Liver (tissue), 9 donors: ENCODE data around the gene PKD2. TPM values are rescaled to one million over a fixed set of nuclear protein-coding genes. Genes with fewer than 3 reads are reported as not detected.

Experiments
- DNase-seq: peaks from one replicate; pipeline ENCODE4 v3.0.0-alpha.2; 2017; ENCODE audit warnings: low spot score
- H3K27ac ChIP-seq, 2 donors: one replicate each; pipeline ENCODE4 v1.7.0; 2013; ENCODE audit warnings: inconsistent platforms in 2 of 2, low read length in 2 of 2, control low read depth in 1 of 2, low read depth in 1 of 2, mild to moderate bottlenecking in 1 of 2
- H3K27me3 ChIP-seq, 4 donors: one replicate each; pipeline versions ENCODE4 v1.6.1 to v1.7.0; 2013; ENCODE audit warnings: low read length in 3 of 4, inconsistent platforms in 1 of 4, mild to moderate bottlenecking in 1 of 4, moderate library complexity in 1 of 4; ENCODE audit not compliant: control insufficient read depth in 4 of 4, insufficient read depth in 4 of 4
- H3K36me3 ChIP-seq, 4 donors: one replicate each; pipeline versions ENCODE4 v1.6.1 to v1.7.0; 2013; ENCODE audit warnings: low read length in 3 of 4, mild to moderate bottlenecking in 3 of 4, low read depth in 1 of 4, moderate library complexity in 1 of 4; ENCODE audit not compliant: control insufficient read depth in 4 of 4, insufficient read depth in 3 of 4
- H3K4me1 ChIP-seq, 4 donors: one replicate each; pipeline versions ENCODE4 v1.6.1 to v1.7.0; 2013; ENCODE audit warnings: low read length in 3 of 4, mild to moderate bottlenecking in 3 of 4, moderate library complexity in 1 of 4; ENCODE audit not compliant: control insufficient read depth in 4 of 4, insufficient read depth in 4 of 4
- H3K4me3 ChIP-seq, 3 donors: one replicate each; pipeline versions ENCODE4 v1.6.1 to v1.7.0; 2013; ENCODE audit warnings: low read length in 3 of 3, control low read depth in 1 of 3, low read depth in 1 of 3, mild to moderate bottlenecking in 1 of 3
- H3K9ac ChIP-seq, 2 donors: one replicate each; pipeline ENCODE4 v1.7.0; 2013; ENCODE audit warnings: low read length in 2 of 2, mild to moderate bottlenecking in 2 of 2, moderate library complexity in 2 of 2, control low read depth in 1 of 2, low read depth in 1 of 2
- H3K9me3 ChIP-seq, 4 donors: one replicate each; pipeline versions ENCODE4 v1.6.1 to v1.7.0; 2013; ENCODE audit warnings: low read length in 3 of 4; ENCODE audit not compliant: control insufficient read depth in 4 of 4
- ATF3 ChIP-seq: IDR thresholded peaks from 2 replicates; pipeline ENCODE4 v1.6.1; 2016; ENCODE audit warnings: antibody characterized with exemption
- EGR1 ChIP-seq, 2 donors: IDR thresholded peaks; 2 replicates each; pipeline ENCODE4 v1.6.1; 2016 to 2018; ENCODE audit warnings: antibody characterized with exemption in 2 of 2, low read depth in 2 of 2
- FOXA1 ChIP-seq: IDR thresholded peaks from 2 replicates; pipeline ENCODE4 v1.6.1; 2016; ENCODE audit warnings: antibody characterized with exemption
- FOXA2 ChIP-seq: IDR thresholded peaks from 2 replicates; pipeline ENCODE4 v1.6.1; 2016; ENCODE audit warnings: antibody characterized with exemption
- GABPA ChIP-seq, 2 donors: IDR thresholded peaks in 1 of 2; conservative IDR thresholded peaks in 1 of 2; 2 replicates each; pipeline ENCODE4 v1.6.1; 2016; ENCODE audit warnings: antibody characterized with exemption in 2 of 2, mild to moderate bottlenecking in 1 of 2, moderate library complexity in 1 of 2
- HNF4A ChIP-seq, 2 donors: conservative IDR thresholded peaks; 2 replicates each; pipeline ENCODE4 v1.6.1; 2016; ENCODE audit warnings: antibody characterized with exemption in 2 of 2, mild to moderate bottlenecking in 2 of 2
- HNF4G ChIP-seq: IDR thresholded peaks from 2 replicates; pipeline ENCODE4 v1.6.1; 2016; ENCODE audit warnings: antibody characterized with exemption
- JUND ChIP-seq, 2 donors: IDR thresholded peaks; 2 replicates each; pipeline ENCODE4 v1.6.1; 2016; ENCODE audit warnings: antibody characterized with exemption in 2 of 2
- MAX ChIP-seq: IDR thresholded peaks from 2 replicates; pipeline ENCODE4 v1.6.1; 2016; ENCODE audit warnings: antibody characterized with exemption
- NR2F2 ChIP-seq: IDR thresholded peaks from 2 replicates; pipeline ENCODE4 v1.6.1; 2016; ENCODE audit warnings: antibody characterized with exemption
- RAD21 ChIP-seq, 2 donors: IDR thresholded peaks; 2 replicates each; pipeline ENCODE4 v1.6.1; 2016; ENCODE audit warnings: antibody characterized with exemption in 2 of 2, mild to moderate bottlenecking in 2 of 2
- RXRA ChIP-seq, 2 donors: IDR thresholded peaks; 2 replicates each; pipeline ENCODE4 v1.6.1; 2017 to 2018; ENCODE audit warnings: antibody characterized with exemption in 2 of 2, mild to moderate bottlenecking in 1 of 2
- SP1 ChIP-seq: IDR thresholded peaks from 2 replicates; pipeline ENCODE4 v1.6.1; 2018; ENCODE audit warnings: antibody characterized with exemption, mild to moderate bottlenecking
- TAF1 ChIP-seq: conservative IDR thresholded peaks from 2 replicates; pipeline ENCODE4 v1.6.1; 2016; ENCODE audit warnings: antibody characterized with exemption, mild to moderate bottlenecking
- YY1 ChIP-seq: IDR thresholded peaks from 2 replicates; pipeline ENCODE4 v1.6.1; 2016; ENCODE audit warnings: antibody characterized with exemption, mild to moderate bottlenecking
- WGBS: extraction: QIAGEN DNeasy Blood & Tissue Kit; methylation state at CpG from one replicate; pipeline ENCODE4 v1.1.7; 2013; 5-methylcytosine and 5-hydroxymethylcytosine counted together
- polyA plus RNA-seq, 2 donors: library from polyadenylated mRNA; stranded (reverse) in 1 of 2; unstranded in 1 of 2; fragments of 200-250 nt in 1 of 2; fragments of >200 nt in 1 of 2; fragmentation: Nextera tagmentation in 1 of 2; extraction: Ambion mirVana in 1 of 2; gene quantifications; one replicate each; pipeline versions ENCODE4 v1.2.1 to v1.2.3, GENCODE V29; 2013 to 2015
- total RNA-seq, 2 donors: library from RNA; depleted of rRNA; stranded (reverse); fragments of >200 nt; gene quantifications; one replicate each; pipeline ENCODE4 v1.2.3, GENCODE V29; 2014
- TF ChIP-seq, protein P1 (sequence below): IDR thresholded peaks from 2 replicates; pipeline ENCODE4 v1.6.1; 2016; ENCODE audit warnings: antibody characterized with exemption
- TF ChIP-seq, protein P2 (sequence below): fragments of 150-350 bp; IDR thresholded peaks from 2 replicates; pipeline ENCODE4 v1.5.1; 2017; ENCODE audit warnings: improper control_type of control experiment, low read depth, low read length; ENCODE audit not compliant: missing input control
- TF ChIP-seq, protein P3 (sequence below): IDR thresholded peaks from 2 replicates; pipeline ENCODE4 v1.6.1; 2016; ENCODE audit warnings: antibody characterized with exemption, mild to moderate bottlenecking
- donor health status: healthy.
- donor health status: healthy.
- donor health status: healthy.
- donor health status: healthy.
- donor health status: healthy.

PKD2 gene
- total and polyA plus RNA-seq, 4 donors: 1.5 to 11.4 (median 7.1) TPM

GRCh38 chr4:88003261-88003660, 4.2 kb upstream of the PKD2 start:
- H3K27me3 ChIP-seq: no peaks in the 10 kb centered on the region
- no peak overlapping the region for H3K4me3 ChIP-seq
- no peak overlapping the region for H3K9ac ChIP-seq
- DNase-seq: no peak
- peaks cover under 1 to 7% (median 4%) of the 10 kb centered on the region in 4 donors for H3K4me1 ChIP-seq
- WGBS: 77% methylated on average over 3 of the region's 3 CpGs
- no peak overlapping the region for H3K27ac ChIP-seq
- no peaks in the 10 kb centered on the region for H3K36me3 ChIP-seq
- TF ChIP-seq HNF4A (conservative IDR thresholded peaks at IDR 0.05): no peak
- TF ChIP-seq GABPA (IDR thresholded peaks at IDR 0.05 in 1 of 2, conservative IDR thresholded peaks at IDR 0.05 in 1 of 2): no peak
- no peak for TF ChIP-seq JUND (IDR thresholded peaks at IDR 0.05)
- TF ChIP-seq, protein P1, sequence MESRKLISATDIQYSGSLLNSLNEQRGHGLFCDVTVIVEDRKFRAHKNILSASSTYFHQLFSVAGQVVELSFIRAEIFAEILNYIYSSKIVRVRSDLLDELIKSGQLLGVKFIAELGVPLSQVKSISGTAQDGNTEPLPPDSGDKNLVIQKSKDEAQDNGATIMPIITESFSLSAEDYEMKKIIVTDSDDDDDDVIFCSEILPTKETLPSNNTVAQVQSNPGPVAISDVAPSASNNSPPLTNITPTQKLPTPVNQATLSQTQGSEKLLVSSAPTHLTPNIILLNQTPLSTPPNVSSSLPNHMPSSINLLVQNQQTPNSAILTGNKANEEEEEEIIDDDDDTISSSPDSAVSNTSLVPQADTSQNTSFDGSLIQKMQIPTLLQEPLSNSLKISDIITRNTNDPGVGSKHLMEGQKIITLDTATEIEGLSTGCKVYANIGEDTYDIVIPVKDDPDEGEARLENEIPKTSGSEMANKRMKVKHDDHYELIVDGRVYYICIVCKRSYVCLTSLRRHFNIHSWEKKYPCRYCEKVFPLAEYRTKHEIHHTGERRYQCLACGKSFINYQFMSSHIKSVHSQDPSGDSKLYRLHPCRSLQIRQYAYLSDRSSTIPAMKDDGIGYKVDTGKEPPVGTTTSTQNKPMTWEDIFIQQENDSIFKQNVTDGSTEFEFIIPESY: no peak
- TF ChIP-seq RAD21 (IDR thresholded peaks at IDR 0.05): no peak
- no peak for TF ChIP-seq EGR1 (IDR thresholded peaks at IDR 0.05; ENCODE audit: low read depth in 2 of 2)
- no peak for TF ChIP-seq MAX
- no peaks in the 10 kb centered on the region for H3K9me3 ChIP-seq

DNA sequence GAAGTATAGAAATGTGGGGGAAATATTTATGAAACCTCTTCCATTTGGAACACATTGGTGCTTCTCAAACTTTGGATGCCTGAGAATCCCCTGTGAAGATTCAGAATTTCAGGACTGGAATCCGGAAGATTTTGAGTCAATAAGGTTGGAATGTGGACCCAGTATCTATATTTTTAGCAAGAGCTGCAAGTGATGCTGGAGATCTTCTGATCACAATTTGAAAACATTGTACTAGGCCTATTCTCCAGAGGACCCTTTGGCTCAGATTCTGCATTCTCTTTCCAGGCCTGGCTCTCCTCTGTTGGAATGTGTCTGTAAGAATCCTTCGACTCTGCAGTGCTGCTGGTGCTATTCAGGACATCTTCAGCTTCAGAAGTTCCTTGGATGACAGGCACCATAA, 2.4 kb upstream of the PKD2 start:
- no peak for DNase-seq
- Histone ChIP-seq H3K4me3 (no peak overlapping the region), H3K36me3 (no peaks in the 10 kb centered on the region), H3K9me3 (no peaks in the 10 kb centered on the region), H3K4me1 (peaks cover 4 to 12% (median 9%) of the 10 kb centered on the region in 4 donors), H3K27ac (no peak overlapping the region), H3K27me3 (no peaks in the 10 kb centered on the region), H3K9ac (no peak overlapping the region)
- 89% methylated on average over 2 of the region's 2 CpGs for WGBS
- TF ChIP-seq ATF3: no peak
- no peak for TF ChIP-seq FOXA1
- no peak for TF ChIP-seq TAF1
- no peak for TF ChIP-seq HNF4A (conservative IDR thresholded peaks at IDR 0.05)
- TF ChIP-seq, protein P1: no peak
- TF ChIP-seq GABPA (IDR thresholded peaks at IDR 0.05 in 1 of 2, conservative IDR thresholded peaks at IDR 0.05 in 1 of 2): no peak
- no peak for TF ChIP-seq FOXA2
- TF ChIP-seq RXRA (IDR thresholded peaks at IDR 0.05): no peak
- no peak for TF ChIP-seq MAX
- TF ChIP-seq JUND (IDR thresholded peaks at IDR 0.05): no peak
- TF ChIP-seq, protein P2, sequence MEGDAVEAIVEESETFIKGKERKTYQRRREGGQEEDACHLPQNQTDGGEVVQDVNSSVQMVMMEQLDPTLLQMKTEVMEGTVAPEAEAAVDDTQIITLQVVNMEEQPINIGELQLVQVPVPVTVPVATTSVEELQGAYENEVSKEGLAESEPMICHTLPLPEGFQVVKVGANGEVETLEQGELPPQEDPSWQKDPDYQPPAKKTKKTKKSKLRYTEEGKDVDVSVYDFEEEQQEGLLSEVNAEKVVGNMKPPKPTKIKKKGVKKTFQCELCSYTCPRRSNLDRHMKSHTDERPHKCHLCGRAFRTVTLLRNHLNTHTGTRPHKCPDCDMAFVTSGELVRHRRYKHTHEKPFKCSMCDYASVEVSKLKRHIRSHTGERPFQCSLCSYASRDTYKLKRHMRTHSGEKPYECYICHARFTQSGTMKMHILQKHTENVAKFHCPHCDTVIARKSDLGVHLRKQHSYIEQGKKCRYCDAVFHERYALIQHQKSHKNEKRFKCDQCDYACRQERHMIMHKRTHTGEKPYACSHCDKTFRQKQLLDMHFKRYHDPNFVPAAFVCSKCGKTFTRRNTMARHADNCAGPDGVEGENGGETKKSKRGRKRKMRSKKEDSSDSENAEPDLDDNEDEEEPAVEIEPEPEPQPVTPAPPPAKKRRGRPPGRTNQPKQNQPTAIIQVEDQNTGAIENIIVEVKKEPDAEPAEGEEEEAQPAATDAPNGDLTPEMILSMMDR: no peak
- no peak for TF ChIP-seq EGR1 (IDR thresholded peaks at IDR 0.05; ENCODE audit: low read depth in 2 of 2)
- TF ChIP-seq RAD21 (IDR thresholded peaks at IDR 0.05): no peak
- TF ChIP-seq YY1: no peak
- TF ChIP-seq NR2F2: no peak
- TF ChIP-seq, protein P3, sequence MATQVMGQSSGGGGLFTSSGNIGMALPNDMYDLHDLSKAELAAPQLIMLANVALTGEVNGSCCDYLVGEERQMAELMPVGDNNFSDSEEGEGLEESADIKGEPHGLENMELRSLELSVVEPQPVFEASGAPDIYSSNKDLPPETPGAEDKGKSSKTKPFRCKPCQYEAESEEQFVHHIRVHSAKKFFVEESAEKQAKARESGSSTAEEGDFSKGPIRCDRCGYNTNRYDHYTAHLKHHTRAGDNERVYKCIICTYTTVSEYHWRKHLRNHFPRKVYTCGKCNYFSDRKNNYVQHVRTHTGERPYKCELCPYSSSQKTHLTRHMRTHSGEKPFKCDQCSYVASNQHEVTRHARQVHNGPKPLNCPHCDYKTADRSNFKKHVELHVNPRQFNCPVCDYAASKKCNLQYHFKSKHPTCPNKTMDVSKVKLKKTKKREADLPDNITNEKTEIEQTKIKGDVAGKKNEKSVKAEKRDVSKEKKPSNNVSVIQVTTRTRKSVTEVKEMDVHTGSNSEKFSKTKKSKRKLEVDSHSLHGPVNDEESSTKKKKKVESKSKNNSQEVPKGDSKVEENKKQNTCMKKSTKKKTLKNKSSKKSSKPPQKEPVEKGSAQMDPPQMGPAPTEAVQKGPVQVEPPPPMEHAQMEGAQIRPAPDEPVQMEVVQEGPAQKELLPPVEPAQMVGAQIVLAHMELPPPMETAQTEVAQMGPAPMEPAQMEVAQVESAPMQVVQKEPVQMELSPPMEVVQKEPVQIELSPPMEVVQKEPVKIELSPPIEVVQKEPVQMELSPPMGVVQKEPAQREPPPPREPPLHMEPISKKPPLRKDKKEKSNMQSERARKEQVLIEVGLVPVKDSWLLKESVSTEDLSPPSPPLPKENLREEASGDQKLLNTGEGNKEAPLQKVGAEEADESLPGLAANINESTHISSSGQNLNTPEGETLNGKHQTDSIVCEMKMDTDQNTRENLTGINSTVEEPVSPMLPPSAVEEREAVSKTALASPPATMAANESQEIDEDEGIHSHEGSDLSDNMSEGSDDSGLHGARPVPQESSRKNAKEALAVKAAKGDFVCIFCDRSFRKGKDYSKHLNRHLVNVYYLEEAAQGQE: no peak
- TF ChIP-seq HNF4G: no peak
- no peak for TF ChIP-seq SP1
